Activated T-cell treated with anti-CD3 and anti-CD28 coated beads, Interleukin-2, amount 50 U/mL, for 4 hours (primary cell): ENCODE data around the gene NRXN3. TPM values are rescaled to one million over a fixed set of nuclear protein-coding genes. Genes with fewer than 3 reads are reported as not detected.

Source experiments
- ATAC-seq, 2 donors: fragments of 200-7000 bp; cut with Tn5 transposase; one replicate each; pipeline ENCODE4 v1.10.0; 2021
- DNase-seq: peaks from one replicate; pipeline ENCODE4 v3.0.0-alpha.2; 2020
- H3K27me3 Mint-ChIP-seq: one replicate; pipeline ENCODE4 v1.8.0; 2021; ENCODE audit warnings: low read depth, mixed read lengths
- H3K36me3 Mint-ChIP-seq: one replicate; pipeline ENCODE4 v1.8.0; 2022; ENCODE audit warnings: mixed read lengths; ENCODE audit not compliant: insufficient read depth
- H3K4me1 Mint-ChIP-seq: one replicate; pipeline ENCODE4 v1.8.0; 2021; ENCODE audit warnings: low read depth, mixed read lengths
- H3K4me3 Mint-ChIP-seq: one replicate; pipeline ENCODE4 v1.8.0; 2021; ENCODE audit warnings: mild to moderate bottlenecking, moderate library complexity, mixed read lengths
- H3K9me3 Mint-ChIP-seq: one replicate; pipeline ENCODE4 v1.8.0; 2021; ENCODE audit warnings: mixed read lengths
- total RNA-seq, 3 donors: library from RNA; stranded (reverse); gene quantifications; one replicate each; pipeline ENCODE4 v1.2.1, GENCODE V29; 2021

NRXN3 gene
- not detected for total RNA-seq

DNA sequence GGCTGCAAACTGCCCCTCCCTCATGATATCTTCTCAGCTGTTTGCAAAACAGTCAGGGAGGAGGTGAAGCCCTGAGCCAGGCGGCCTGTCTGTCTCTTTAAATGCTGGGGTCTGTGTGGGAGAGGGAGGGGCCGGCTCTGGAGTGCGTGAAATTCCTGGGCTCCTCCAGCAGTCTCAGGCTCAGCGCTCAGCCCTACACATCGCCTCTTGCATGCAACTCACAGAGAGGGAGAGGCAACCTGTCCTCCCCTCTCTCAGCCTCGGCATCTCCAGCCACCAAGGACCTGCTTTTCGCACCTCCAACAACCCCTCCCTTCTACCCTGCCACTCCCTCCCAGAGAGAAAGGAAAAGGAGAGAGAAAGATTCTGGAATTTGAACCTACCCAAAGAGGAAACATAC, at the start of gene NRXN3:
Gene NRXN3 (plus strand): TSS at position 171 of the 400 bp plus-strand sequence. CDS start 72,721 bp downstream, outside the sequence.
- ATAC-seq (no peak), DNase-seq (no peak)
- no peak within 1 kb of the TSS for H3K4me3 Mint-ChIP-seq
- no peaks in the 10 kb centered on the region for H3K4me1 Mint-ChIP-seq
- no peaks in the 10 kb centered on the region for H3K9me3 Mint-ChIP-seq
- H3K27me3 Mint-ChIP-seq: peaks cover 12% of the 10 kb centered on the region
- no peaks in the 10 kb centered on the region for H3K36me3 Mint-ChIP-seq

DNA sequence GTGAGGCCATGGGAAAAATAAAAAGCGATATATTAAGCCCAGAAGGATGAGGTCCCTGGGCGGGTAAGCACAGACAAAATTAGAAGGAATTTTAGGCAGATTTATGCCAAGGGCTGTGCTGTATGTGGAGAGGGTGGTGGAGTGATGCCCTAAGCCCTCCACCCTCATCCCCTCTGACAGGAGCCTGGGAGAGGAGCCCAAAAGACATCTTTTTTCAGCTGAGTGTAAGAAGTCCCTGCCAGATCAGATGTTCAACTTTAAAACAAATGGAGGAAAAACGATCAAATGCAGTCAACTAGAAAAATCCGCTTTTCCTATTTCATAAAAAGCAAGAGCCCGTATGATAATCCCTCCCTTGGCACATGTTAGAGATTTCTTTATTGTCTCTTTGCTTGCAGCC, 47.7 kb upstream of the NRXN3 start:
- no peak for ATAC-seq
- H3K4me1 Mint-ChIP-seq: no peaks in the 10 kb centered on the region
- H3K36me3 Mint-ChIP-seq: no peaks in the 10 kb centered on the region
- peaks cover 5% of the 10 kb centered on the region for H3K9me3 Mint-ChIP-seq
- H3K4me3 Mint-ChIP-seq: no peak overlapping the region
- DNase-seq: no peak
- H3K27me3 Mint-ChIP-seq: peaks cover 8% of the 10 kb centered on the region

DNA sequence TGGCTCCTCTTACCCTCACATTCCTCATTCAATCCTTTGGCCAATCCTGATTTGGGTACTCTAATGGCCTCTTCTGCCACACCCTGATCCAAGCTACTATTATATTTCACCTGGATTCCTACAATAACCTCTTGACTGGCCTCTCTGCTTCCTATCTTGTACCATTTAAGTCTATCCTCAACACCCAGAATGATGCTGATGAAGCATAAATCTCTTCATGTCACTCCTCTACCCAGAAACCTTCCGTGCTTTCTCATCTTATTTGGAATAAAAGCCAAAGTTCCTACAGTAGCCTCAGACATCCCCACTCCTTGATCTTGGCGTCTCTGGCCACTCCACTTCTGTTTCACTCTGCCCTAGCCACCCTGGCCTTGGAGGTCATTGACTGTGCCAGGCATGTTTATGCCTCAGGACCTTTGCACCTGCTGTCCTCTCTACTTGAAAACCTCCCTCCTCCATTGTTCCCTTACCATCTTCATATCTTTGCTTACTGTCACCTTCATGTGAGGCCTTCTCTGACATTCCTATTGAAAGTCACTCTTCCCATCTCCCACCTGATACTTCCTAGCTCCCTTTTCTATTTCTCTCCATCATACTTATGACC, 46.4 kb upstream of the NRXN3 start:
- Mint-ChIP-seq H3K9me3 (peaks cover 5% of the 10 kb centered on the region), H3K4me3 (no peak overlapping the region), H3K4me1 (no peaks in the 10 kb centered on the region), H3K36me3 (no peaks in the 10 kb centered on the region), H3K27me3 (peaks cover 5% of the 10 kb centered on the region)
- DNase-seq (no peak), ATAC-seq (no peak)

DNA sequence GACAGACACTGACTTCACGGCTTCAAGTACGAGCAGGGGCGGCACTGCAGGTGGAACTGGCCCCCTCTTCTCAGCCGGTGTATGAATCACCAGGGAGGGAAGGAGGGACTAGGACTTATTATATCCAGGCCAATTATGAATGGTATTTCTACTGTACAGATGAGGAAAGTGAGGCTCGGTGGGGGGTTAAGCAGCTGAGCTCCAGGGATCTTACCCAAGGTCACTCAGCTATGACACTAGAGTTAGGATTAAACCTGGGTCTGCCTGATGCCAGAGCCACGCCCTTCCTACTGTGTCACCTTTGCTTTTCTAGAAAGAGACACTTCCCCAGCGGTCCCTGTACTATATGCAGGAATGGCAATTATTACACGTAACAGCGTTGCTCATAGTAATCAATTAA, 42.2 kb upstream of the NRXN3 start:
- no peaks in the 10 kb centered on the region for H3K4me1 Mint-ChIP-seq
- no peaks in the 10 kb centered on the region for H3K36me3 Mint-ChIP-seq
- peaks cover 5% of the 10 kb centered on the region for H3K9me3 Mint-ChIP-seq
- peaks cover 5% of the 10 kb centered on the region for H3K27me3 Mint-ChIP-seq
- DNase-seq: no peak
- no peak for ATAC-seq
- no peak overlapping the region for H3K4me3 Mint-ChIP-seq

DNA sequence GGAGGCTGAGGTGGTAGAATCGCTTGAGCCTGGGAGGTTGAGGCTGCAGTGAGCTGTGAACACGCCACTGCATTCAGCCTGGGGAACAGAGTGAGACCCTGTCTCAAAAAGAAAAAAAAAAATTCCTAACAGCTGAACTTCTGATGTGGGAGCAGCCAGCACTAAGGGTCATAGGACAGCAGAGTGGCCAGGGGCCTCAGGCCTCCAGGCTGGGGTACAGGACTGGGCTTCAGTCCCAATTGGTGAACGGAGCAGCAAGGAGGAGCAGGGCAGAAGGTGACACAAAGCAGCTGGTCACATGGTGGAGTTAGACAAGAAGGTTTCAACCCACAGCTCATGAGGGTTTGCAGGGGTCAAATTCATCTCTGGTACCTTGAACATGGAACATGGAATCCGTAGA, 40.8 kb upstream of the NRXN3 start:
- Mint-ChIP-seq H3K27me3 (peaks cover 5% of the 10 kb centered on the region), H3K9me3 (no peaks in the 10 kb centered on the region), H3K4me3 (no peak overlapping the region), H3K36me3 (no peaks in the 10 kb centered on the region), H3K4me1 (no peaks in the 10 kb centered on the region)
- ATAC-seq: no peak
- no peak for DNase-seq

DNA sequence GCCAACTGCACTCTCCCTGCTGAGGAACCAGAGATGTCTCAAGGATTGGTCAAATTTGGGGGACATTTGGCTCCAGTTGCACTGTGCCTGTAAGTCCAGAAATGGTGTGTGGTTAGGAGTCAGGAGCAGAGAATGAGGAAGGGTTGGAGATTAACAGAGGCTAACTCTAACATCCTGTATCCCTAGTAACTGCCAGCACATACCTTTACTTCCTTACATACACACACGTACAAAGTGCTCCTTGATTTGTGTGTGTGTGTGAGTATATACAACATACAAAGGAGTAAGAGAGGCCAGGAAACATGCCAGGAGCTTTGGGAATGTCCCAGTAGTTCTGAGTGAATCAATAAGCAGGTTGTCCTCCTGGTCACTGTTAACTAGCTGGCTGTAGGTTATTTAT, 39.8 kb upstream of the NRXN3 start:
- Mint-ChIP-seq H3K36me3 (no peaks in the 10 kb centered on the region), H3K4me3 (no peak overlapping the region), H3K27me3 (peaks cover 5% of the 10 kb centered on the region), H3K4me1 (no peaks in the 10 kb centered on the region), H3K9me3 (no peaks in the 10 kb centered on the region)
- no peak for DNase-seq
- ATAC-seq: no peak

DNA sequence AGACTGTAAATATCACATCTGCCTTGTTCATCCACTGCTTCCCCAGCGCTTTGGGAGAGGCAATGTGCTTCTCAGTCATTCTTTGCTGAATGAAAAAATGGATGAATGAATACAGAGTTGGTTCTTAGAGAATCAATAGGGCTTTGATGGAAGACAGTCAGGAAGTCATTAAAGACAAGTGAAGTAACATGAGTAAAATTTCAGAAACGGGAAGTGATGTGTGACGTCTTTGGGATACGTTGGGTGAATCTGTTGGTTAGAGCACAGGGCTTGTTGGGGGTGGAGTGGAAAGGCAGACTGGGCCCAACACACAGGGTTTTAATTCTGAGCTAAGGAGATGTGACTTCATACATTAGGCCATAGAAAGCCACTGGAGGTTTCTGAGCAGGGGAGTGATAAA, 39.0 kb upstream of the NRXN3 start:
- Mint-ChIP-seq H3K9me3 (no peaks in the 10 kb centered on the region), H3K27me3 (peaks cover 5% of the 10 kb centered on the region), H3K4me1 (no peaks in the 10 kb centered on the region), H3K36me3 (no peaks in the 10 kb centered on the region), H3K4me3 (no peak overlapping the region)
- ATAC-seq: no peak
- no peak for DNase-seq

DNA sequence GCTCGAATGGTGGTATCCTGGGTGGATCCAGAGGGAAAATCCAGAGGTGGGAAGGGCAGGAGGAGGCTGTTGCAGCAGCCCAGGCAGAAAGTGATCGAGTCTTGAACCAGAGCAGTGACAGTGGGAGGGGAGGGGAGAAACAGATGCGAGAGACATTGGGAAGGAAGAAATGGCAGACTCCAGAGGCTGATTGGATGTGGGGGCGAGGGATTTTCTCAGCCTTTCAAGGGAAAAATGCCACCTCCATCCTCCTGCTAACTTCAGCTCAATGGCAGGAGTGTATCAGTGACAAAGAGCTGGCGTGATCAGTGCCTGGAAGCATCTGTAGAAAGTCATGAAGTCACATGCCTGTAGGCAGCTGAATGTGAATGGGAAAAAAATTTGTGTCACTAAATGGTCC, 38.6 kb upstream of the NRXN3 start:
- no peaks in the 10 kb centered on the region for H3K9me3 Mint-ChIP-seq
- ATAC-seq: no peak
- H3K4me1 Mint-ChIP-seq: no peaks in the 10 kb centered on the region
- H3K36me3 Mint-ChIP-seq: no peaks in the 10 kb centered on the region
- H3K4me3 Mint-ChIP-seq: no peak overlapping the region
- peaks cover 5% of the 10 kb centered on the region for H3K27me3 Mint-ChIP-seq
- no peak for DNase-seq

DNA sequence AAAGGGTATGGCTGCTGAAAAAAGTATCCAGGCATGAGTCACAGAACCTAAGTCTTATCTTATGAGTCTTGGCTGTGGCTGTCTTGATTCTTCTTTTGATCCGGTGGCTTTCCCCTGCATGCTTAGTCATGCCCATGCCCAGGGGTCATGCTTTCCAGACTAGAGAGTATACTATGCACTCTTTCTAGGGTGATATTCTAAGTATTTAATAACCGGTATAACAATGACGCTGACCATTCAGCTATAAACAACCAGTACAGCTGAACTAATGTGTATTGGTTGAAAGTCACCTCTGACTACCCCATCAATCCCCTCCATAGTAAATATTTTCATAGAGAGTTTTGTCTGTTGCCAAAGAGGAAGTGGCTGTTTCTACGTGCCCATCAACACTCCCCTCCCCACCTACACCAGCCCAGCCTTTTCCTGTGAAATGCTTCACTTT, 34.7 kb upstream of the NRXN3 start:
- no peaks in the 10 kb centered on the region for H3K4me1 Mint-ChIP-seq
- DNase-seq: no peak
- no peak for ATAC-seq
- H3K4me3 Mint-ChIP-seq: no peak overlapping the region
- peaks cover 4% of the 10 kb centered on the region for H3K27me3 Mint-ChIP-seq
- H3K9me3 Mint-ChIP-seq: no peaks in the 10 kb centered on the region
- no peaks in the 10 kb centered on the region for H3K36me3 Mint-ChIP-seq

DNA sequence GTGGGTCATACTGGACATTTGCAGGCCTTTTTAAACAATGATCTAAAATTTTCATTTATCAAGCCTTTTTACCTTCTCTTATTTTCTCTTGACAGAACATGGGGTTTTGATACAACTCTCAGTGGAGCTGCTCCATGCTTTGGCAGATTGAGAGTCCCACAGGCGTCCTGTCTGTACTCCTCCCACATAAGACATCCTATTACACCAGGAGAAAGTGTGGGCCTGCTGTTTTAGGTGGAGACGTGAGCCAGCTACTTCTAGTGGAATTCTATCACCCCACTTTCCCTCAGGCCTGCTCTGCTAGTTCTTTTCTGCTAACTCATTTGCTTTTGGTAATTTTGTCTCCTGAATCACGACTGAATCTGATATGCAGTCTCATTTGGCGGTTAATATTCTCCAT, 33.5 kb upstream of the NRXN3 start:
- no peak for ATAC-seq
- H3K27me3 Mint-ChIP-seq: peaks cover 4% of the 10 kb centered on the region
- no peak overlapping the region for H3K4me3 Mint-ChIP-seq
- no peaks in the 10 kb centered on the region for H3K36me3 Mint-ChIP-seq
- no peak for DNase-seq
- H3K9me3 Mint-ChIP-seq: no peaks in the 10 kb centered on the region
- H3K4me1 Mint-ChIP-seq: no peaks in the 10 kb centered on the region

DNA sequence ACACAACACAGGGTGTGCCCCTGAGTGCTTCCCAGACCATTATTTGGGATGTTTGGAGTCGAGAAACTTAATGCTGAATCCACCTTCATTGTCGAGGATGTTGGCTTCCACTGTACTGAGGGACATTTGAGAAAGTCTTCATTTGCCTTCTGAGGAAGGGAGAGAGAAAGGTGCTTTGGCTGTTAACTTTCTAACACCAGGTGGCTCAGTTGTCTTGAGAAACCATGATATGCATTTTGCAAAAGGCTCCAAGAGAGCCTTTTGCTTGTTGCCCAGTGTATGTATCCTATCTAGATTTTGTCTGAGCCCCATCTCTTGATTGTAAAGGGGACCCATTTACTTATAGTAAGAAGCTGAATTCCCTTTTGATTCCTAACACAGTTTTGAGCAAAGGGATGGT, 28.6 kb upstream of the NRXN3 start:
- no peak for DNase-seq
- Mint-ChIP-seq H3K9me3 (no peaks in the 10 kb centered on the region), H3K27me3 (peaks cover 5% of the 10 kb centered on the region), H3K36me3 (no peaks in the 10 kb centered on the region), H3K4me3 (no peak overlapping the region), H3K4me1 (no peaks in the 10 kb centered on the region)
- ATAC-seq: no peak

DNA sequence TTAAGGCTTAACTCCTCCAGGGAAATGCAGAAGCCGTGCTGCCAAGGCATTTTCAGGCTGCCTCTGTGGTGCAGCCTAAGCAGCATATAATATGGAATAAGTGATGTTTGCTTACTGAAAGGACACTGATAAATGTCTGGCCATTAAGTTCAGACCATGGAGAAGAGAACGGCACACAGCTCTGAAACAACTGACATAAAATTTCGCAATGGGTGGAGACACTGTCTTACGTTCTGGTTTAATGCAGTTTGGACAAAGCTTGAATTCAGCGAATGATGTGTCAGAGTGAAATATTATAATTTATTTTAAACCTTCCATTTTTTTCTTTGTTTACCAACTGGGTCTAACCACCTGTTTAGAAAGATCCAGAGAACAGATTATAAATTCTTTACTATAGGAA, 27.2 kb upstream of the NRXN3 start:
- DNase-seq: no peak
- Mint-ChIP-seq H3K4me1 (no peaks in the 10 kb centered on the region), H3K36me3 (no peaks in the 10 kb centered on the region), H3K4me3 (no peak overlapping the region), H3K27me3 (peaks cover 5% of the 10 kb centered on the region), H3K9me3 (no peaks in the 10 kb centered on the region)
- ATAC-seq: no peak

DNA sequence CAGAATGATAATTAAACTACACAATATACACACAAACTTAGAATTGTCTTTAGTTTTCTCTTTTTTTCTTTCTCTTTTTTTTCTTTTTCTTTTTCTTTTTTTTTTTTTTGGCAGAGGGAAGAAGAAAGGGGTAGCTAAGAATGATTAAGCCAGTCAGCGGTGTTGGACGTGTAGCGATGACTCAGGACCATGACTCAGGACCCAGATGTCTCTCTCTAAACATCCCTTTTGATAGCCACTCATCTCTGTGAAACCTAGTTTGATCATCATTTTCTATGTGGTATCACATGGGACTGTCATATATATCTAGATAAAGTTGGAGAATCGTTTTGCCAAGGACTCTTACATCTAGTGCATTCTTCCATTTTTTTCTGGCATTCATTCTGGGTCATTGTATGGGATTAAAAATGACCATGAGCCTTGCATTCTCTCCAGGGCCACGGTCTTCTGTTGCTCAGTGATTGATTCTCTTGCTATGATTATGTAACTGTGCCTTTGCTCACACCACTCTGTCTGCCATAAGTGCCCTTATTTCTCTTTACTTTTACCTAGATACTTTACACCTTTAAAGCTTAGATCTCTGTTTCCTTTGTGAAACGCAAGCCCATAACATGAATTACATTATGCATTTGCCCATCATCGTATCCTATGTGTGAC, 26.6 kb upstream of the NRXN3 start:
- ATAC-seq: peak in 1 of 2 donors; percentile 10
- Mint-ChIP-seq H3K4me1 (no peaks in the 10 kb centered on the region), H3K4me3 (no peak overlapping the region), H3K36me3 (no peaks in the 10 kb centered on the region), H3K27me3 (peaks cover 4% of the 10 kb centered on the region), H3K9me3 (no peaks in the 10 kb centered on the region)
- no peak for DNase-seq

DNA sequence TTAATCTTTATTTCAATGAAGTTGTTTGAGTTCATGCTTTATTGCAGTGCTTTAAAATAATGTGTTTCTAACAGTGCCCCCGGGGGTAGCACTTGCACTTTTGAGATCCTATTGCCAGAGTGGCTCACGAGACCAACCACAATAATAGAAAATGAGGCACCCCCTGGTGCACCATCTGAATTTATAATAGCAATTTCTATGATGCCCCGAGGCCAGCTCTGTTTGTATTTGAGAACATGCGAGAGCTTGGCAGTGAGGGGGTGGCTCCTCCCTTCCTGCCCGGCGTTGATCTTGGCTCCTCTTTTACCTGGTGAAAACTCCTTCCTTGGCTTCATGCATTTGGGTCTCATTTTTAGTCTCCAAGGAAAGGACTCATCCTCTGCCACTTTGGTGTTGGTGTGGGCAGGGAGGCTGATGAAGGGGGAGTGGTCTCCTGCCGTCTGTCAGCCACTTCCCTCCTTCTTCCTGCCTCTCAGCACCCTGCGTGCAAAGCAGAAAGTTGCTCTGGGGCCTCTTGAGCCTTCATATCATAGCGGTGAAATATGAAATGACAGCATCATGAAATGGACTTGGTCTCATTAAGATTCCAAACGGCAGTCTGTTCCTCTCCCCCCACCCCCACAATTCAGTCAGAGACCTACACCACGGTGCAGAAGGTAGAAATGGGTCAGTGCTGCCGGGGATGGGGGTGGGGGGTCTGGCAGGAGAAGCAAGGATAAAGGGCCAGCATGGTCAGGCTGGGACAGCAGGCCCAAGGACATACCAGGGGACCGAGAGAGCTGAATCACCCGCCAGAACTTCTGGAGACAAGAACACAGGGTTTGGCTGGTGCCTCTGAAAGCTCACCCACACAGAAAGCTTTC, 17.7 kb upstream of the NRXN3 start:
- H3K9me3 Mint-ChIP-seq: no peaks in the 10 kb centered on the region
- H3K27me3 Mint-ChIP-seq: peaks cover 2% of the 10 kb centered on the region
- DNase-seq (no peak), ATAC-seq (no peak)
- no peaks in the 10 kb centered on the region for H3K4me1 Mint-ChIP-seq
- H3K36me3 Mint-ChIP-seq: no peaks in the 10 kb centered on the region
- H3K4me3 Mint-ChIP-seq: no peak overlapping the region

DNA sequence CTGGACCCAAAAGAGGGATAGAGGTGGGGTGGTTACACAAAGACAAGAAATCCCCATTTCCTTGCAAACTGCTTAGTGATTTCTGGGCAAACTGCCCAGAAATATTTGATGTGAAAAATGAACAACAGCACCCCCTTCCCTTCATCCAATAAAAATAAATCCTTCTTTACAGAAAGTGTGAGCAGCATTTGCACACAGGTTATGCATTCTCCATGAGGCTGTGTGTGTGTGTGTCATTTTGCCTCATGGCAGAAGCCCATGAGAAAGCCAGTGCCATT, 17.2 kb upstream of the NRXN3 start:
- ATAC-seq (no peak), DNase-seq (no peak)
- H3K36me3 Mint-ChIP-seq: no peaks in the 10 kb centered on the region
- no peaks in the 10 kb centered on the region for H3K9me3 Mint-ChIP-seq
- H3K4me3 Mint-ChIP-seq: no peak overlapping the region
- H3K4me1 Mint-ChIP-seq: no peaks in the 10 kb centered on the region
- peaks cover 2% of the 10 kb centered on the region for H3K27me3 Mint-ChIP-seq
